COLO668 (cell line): ENCODE results near the gene CNTNAP5.
"Not testable (repeated sequence)": the region's sequence is repeated elsewhere in the genome, so short reads cannot be mapped to it uniquely, and the experiment has no call there.

Experiments
- DNase-seq: peaks from one replicate; lab custom pipeline; 2025; ENCODE audit not compliant: unreplicated experiment; lab: John Stamatoyannopoulos, UW

The CNTNAP5 gene

GRCh38 chr2:124407836-124408534, 382.9 kb downstream of the CNTNAP5 start:
- DNase-seq: not testable (repeated sequence)

GRCh38 chr2:124424074-124424473, 399.0 kb downstream of the CNTNAP5 start:
- no peak for DNase-seq

DNA sequence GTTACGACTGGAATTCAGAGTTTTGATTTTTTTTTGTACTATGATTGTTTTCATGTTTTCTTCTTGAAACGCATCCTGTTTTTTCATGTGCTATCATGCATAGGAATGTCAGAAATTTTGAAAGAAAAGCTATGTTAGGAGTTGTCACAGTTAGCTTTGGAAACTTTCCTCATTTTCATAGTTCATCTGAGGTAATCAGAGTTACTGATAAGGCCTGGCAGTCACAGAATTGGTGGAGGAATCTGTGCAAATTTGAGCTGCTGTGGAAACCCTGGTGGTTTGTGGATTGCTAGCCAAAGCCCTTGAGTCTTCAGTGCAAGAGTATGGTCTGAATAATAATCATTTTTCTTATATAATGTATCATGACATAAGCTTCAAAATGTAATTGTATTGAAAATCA, 401.0 kb downstream of the CNTNAP5 start:
- no peak for DNase-seq

DNA sequence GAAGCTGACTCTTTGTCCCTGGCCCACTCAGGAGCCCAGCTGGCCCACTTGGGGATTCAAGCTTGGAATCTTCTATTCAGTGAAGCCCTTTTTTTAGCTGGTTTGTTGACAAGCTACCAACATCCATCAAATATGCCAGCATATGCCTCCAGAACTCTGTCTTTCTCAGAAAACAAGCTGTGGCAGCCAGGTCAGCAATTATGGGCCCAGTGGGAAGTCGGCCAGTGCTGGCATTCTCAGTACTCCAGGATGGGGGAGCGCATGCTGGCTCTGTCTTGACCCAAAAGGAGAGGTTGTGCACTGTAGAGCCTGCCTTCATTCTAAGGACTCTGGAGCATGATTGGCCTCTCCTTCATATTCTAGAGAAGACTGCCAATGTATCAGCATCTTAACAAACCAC, 401.5 kb downstream of the CNTNAP5 start:
- DNase-seq: no peak

DNA sequence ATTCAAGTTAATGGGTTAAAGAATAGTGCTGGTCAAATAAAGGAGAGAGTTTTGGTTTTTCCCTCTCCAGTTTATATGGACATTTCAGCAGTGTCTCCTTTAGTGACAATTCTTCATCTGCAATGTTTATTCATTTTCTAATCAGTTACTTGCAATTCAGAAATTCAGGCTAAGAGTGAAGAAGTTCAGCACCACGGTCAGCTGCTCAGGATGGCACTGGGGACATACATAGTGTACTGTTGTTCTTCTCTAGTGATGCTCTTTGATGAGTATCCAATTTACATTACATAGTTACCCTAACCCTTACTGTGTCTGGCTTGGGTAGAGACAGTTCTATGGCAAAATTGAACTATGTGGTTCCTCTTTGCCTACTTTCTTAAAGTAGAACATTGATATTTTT, 412.7 kb downstream of the CNTNAP5 start:
- DNase-seq: no peak

- no peak for DNase-seq
Measured at GRCh38 chr2:124450481-124450880, 425.4 kb downstream of the CNTNAP5 start.

DNA sequence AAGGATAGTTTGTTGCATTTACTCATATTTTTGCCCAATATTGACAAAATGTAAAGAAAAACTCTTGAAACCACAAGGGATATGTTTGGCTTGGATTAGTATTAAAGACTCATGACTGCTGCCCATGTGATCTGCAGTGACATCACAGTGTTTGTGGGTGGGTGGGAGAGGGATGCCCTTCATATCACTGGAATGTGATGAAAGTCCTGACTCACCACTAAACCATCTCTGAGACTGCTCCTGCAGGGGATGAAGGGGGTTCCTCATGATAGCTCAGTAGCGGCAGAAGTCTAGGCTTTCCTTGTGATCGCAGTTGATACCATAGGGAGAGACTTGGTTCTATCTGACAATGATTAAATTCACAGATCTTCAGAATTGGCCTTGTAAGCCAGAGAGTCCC, 451.2 kb downstream of the CNTNAP5 start:
- no peak for DNase-seq

DNA sequence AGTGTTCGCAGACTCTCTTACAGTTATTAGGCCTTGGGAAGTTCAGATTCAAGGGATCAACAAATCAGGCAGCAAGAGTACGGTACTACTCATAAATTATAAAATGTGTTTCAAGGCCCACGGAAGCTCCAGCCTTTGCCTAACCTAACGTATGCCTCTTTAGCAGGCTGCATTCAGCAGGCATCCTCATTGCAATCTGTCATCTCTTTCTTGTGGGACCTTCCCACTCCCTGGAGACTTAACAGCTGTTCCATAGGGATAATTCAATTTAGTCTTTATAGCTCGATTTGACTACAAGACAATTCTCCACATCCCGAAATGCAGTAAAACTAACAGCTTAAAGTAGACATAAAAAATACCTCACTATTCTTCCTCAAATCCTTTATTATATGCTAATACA, 453.7 kb downstream of the CNTNAP5 start:
- DNase-seq: no peak

DNA sequence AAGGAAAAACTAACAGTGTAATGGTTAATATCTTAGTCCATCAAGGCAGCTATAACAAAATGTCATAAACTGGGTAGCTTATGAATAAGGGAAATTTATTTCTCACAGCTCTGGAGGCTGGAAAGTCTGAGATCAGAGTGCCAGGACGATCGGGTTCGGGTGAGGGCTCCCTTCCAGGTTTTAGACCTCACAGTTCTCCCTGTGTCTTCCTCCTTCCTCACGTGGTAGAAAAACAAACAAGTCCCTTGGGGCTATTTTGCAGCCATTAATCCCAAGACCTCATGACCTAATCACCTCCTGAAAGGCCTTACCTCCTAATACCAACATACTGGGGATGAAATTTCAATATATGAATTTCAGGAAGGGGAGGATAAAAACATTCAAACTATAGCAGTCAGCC, 455.9 kb downstream of the CNTNAP5 start:
- DNase-seq: no peak

DNA sequence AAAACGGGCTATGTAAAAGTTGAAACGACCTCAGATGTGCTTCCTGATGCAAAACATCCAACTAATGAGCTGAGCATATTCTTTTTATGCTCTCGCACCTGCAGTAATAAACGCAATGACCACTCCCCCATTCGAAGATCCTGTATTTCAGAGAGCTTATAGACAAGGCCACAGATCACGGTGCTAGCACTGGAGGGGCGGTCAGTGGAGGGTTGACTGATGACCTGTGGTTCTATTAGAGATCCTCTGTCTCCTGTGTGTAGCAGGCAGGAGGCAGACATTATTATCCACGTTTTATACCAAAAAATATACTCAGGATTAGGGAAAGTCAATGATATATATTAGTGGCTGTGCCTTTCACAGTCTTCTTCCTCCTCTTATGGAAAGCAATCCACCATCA, 457.0 kb downstream of the CNTNAP5 start:
- no peak for DNase-seq

DNA sequence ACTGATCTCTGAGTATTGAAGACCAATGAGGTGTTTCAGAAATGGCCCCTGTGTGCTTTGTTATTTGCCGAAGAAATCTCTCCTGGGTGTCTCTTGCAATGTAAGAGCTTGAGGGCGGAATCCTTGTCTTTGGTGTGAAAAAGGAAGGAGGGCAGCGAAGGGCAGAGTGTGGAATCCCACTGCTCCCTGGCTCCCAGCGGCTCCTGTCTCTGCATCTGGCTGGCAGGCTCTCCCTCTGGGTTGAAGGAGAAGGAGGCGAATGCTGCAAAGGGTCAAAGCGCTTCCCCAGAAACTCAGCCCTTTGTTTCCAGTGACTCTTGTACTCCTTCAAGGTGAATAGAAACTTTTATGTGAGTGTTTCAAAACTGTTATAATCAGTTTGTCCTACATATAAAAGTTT, 457.5 kb downstream of the CNTNAP5 start:
- no peak for DNase-seq

DNA sequence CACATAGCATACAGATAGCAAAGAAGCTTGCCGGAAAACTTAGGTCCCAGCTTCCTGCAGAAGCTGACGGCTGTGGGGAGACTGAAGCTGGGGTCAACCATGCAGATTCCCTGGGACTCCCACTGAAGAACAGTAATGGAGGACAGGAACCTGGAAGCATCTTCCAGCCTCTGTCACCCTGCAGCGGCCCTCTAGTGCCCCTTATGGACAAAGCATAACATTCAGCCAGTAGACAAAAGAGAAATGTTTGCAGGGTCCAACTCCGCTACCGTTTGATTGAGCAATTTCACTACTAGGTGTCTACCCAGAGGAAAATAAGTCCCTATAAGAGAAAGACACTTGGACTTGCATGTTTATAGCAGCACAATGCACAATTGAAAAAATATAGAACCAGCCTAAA, 460.6 kb downstream of the CNTNAP5 start:
- no peak for DNase-seq

GRCh38 chr2:124489686-124490085, 464.6 kb downstream of the CNTNAP5 start:
- no peak for DNase-seq

DNA sequence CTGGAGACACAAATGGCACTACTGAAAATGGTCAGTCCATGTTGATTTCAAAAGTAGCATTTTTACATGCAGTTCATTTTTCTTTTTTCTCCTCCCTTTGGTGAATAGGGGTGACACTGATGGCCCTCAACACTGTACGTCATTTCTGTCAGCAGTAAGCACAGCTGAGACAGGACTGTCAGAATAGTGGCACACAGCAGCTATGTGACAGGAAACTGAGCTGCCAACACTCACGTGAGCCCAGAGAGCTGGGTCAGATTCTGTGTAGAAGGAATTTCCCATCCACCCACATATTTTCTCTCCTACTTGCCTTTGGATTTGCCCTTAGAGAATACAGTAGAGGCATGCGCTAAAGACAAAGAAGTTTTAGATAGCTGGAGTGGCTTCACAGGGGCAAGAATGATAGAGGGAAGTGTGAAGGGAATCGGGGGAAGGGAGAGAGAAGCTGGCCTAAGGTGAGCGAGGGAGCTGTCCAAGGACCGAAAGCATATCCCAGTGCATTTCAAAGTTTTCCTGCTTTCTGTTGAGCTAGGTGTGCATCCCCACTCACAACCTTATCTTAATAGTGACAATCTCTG, 476.6 kb downstream of the CNTNAP5 start:
- DNase-seq: no peak

GRCh38 chr2:124514236-124514635, 489.1 kb downstream of the CNTNAP5 start:
- no peak for DNase-seq

GRCh38 chr2:124520953-124521352, 495.9 kb downstream of the CNTNAP5 start:
- DNase-seq: no peak

GRCh38 chr2:124523096-124523495, 498.0 kb downstream of the CNTNAP5 start:
- no peak for DNase-seq

DNA sequence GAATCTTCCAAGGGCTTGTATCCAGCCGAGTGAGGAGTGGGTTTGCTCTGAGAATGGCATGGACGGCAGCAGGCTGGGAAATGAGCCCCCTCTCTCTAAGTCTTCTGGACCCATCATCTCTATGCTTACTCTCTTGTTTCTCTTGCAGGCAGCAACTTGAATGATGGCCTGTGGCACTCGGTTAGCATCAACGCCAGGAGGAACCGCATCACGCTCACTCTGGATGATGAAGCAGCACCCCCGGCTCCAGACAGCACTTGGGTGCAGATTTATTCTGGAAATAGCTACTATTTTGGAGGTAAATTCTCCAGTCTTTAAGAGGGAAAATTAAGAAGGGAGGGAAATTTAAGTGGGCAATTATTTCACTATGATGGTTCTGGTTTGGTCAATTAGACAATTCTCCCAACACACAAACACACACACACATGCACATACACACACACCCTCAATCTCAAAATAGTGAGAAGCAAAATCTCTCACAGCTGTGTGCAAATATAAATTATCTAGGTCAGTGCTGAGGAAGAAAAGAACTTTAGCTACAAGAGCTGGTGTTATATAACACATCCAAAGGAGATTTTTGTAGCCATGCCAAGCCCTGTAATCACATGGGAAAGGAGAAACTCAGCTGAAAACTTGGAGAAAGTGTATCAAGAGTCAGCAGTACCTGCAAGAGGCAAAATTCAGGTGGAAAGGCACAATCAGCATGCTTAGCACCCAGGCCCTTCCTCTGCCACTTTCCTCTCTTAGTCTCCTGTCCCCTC, 499.2 kb downstream of the CNTNAP5 start:
- no peak for DNase-seq

GRCh38 chr2:124526221-124526620, 501.1 kb downstream of the CNTNAP5 start:
- DNase-seq: no peak

DNA sequence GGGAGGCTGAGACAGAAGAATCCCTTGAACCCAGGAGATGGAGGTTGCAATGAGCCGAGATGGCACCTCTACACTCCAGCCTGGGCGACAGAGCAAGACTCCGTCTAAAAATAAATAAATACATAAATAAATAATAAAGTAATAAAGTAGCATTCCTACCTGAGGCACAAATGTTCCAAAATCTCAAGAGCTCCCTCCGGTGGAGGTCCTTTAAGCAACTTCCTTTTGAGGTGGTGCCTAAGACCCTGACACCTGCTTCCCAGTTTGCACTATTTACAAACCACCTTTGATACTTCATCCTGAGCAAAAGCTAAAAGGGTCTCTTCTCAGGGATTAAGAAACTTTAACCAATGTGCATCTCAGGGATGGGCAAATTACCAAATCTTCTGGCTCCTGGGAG, 505.1 kb downstream of the CNTNAP5 start:
- no peak for DNase-seq

DNA sequence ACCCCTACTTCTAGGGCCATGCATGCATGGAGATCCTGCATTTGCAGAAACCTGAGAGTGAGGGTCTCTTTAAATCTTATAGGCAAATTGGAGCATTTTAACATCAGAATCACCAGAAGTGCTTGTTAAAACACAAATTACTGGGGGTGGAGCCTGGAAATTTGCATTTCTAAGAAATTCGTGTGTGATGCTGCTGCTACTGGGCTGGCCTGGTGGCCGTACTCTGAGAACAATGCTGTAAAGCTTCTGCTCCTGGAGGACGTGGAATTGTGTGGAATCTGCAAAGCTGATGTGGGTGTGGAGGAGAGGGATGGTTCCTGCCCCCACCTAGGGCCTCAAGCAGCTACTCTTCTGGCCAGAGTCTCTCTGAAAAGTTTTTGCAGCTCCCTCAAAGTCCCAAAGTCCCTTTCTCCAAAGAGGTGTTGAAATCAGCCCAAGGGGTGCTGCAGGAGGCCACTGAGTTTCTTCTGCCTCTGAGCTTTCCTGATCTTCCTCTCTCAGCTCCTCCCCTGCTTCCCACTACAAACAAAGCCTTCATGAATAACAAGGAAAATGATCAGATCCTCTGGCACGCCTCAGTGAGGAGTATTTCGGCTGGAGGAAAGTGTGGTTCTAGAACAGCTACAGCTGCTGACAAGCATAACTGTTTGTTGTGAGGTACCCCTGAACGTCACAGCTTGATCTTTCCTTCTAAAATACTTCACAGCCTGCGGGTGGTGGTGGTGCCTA, 508.3 kb downstream of the CNTNAP5 start:
- no peak for DNase-seq

GRCh38 chr2:124534028-124534427, 508.9 kb downstream of the CNTNAP5 start:
- no peak for DNase-seq
